NCI-H345 treated with DMSO at 0.1 percent for 48 hours (cell line): ENCODE data around the gene PTPRD.

ENCODE experiments used
- DNase-seq: peaks from one replicate; lab custom pipeline; 2025; ENCODE audit not compliant: unreplicated experiment; lab: John Stamatoyannopoulos, UW

The PTPRD gene

DNA sequence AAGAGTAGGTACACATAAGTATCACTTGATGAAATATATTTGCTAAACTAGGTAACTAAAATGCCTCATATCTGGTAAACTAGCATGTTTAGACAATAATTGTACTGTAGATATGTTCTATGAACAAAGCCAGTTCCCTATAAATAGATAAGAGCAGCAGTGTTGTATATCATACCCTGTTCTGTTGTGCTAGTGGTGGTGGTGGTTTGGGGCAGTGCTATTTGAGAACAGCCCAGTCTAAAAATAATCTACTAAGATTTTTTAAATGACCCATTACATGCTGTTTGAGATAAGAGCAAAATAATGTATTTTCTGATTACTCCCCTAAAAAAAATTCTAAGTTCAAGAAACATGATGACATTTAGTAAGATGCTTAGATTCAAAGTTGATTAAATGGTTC is 1984.0 kb downstream of the PTPRD start:
- DNase-seq = no peak

DNA sequence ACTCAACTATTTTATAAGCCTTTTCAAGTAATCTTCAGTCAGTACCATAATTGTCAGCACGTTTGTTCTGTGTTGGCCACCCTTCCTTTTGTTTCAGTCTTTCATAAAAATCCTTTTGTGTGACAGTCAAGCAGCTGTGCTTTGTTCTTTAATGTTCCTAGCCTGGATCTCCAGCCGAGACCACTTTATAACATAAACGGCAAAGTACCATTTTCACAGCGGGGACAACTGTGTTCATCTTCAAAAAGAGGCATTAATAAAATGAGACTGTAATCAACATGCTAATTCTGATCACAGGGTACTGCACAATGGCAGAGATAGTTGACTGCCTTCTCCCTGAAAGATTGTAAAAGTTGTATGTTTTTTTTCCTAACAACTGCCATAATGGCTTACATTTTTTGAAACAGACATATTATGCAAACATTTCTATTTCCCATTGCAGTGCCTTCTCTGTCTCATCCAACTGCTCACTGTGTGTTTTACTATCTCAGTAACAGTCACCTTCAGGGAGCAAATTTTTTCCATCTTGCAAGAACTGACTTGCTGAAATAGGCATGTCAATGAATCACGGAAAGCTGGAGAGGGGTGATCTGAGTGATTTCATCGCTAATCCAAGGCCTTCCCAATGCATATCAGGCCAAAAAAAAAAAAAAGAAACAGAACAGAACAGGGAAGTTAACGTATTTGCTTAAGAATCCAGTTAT is 1984.7 kb downstream of the PTPRD start:
- peak; percentile 83 for DNase-seq

DNA sequence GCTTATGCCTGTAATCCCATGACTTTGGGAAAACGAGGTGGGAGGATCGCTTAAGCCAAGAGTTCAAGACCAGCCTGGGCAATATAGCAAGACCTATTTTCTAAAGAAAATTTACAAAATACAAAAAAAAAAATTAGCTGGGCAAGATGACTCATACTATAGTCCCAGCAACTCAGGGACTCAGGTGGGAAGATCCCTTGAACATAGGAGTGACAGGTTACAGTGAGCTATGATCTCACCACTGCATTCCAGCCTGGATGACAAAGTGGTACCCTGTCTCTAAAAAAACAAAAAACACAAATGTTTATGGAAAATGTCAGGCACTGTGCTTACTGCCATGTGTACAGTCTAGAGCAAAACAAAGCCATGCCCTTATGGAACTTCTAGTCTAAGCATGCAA is 1989.9 kb downstream of the PTPRD start:
- no peak for DNase-seq

DNA sequence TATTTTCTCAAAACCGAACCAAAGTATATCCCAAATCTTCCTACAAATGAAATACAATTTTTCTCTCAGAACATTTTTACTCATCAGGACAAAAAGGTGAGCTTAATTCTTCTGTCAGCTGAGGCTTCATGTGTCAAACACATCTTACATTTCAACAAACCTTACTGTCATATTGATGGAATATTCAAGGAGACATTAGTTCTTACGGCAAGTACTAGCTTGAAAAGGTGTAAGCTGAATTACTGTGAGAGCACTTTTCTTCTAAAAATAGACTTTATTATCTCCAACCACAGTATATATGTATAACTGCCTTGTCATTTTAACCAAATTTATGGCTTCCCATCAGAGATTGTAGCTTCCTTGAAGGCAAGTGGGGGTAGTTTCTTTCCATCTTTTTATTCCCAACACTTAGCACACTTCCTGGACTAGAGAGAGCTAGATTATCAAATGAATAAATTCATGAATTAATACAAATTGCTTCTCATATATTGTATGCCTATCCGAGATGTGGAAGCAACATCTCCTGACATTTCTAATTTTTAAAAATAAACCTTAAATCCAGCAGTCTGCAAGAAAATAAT is 1990.5 kb downstream of the PTPRD start:
- DNase-seq = no peak

DNA sequence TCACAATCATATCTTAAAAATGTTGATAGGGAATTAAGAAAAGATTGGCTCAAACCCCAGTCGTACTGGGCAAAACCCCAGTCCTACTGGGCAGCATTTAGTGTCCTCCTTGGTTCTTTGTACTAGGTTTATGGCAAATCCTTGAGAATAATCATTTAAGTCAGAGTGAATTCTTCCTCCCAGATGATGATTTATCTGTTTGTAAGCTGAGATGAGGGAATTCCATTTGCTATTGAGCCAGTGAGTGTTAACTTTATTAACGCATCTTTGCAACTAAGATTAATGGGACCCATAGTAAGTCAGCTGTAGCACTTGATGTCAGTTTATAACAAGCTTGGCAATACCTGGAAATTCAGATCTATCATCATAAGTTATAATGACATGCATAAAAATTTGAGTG is 1991.4 kb downstream of the PTPRD start:
- DNase-seq = no peak

DNA sequence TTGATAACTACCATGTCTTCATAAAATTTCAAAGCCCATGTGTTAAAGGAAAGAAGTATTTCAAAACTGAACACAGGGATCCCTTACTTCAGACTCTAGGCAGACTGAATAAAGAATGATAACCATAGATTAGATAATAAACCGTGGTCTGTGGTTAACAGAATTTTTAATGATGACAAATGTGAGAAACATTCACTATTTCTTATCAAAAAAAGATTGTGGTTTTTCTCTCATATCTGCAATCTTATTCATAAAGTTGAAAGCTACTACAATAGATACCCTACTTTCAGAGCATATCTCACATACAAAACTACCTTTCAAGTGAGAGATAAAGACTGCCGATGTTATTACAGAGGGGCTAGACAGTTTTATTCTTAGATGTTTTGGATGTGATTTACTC is 1996.4 kb downstream of the PTPRD start:
- DNase-seq = no peak

DNA sequence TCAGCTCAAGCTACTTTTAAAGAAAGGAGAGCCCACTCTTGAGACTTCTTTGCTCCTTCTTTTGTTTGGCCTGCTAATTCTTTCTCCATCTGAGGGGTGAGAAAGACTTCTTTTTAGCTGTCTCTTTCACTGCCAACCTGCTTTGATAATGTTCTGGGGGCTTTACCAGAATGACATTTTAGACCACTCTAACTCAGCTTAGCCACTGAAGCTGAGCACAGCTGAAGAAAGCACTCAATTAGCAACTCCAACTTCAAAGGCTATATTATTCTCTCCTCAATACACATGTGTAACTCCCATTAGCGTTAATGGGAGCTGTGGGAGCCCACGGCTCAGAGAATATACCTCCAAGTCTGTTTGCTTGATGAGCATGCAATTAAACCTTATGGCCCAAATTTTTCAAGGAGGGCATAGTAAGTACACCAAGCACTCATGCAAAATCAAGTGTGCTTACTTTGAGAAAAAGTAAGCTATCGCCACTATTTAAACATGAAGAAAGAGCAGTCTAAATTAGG is 1997.8 kb downstream of the PTPRD start:
- no peak for DNase-seq

DNA sequence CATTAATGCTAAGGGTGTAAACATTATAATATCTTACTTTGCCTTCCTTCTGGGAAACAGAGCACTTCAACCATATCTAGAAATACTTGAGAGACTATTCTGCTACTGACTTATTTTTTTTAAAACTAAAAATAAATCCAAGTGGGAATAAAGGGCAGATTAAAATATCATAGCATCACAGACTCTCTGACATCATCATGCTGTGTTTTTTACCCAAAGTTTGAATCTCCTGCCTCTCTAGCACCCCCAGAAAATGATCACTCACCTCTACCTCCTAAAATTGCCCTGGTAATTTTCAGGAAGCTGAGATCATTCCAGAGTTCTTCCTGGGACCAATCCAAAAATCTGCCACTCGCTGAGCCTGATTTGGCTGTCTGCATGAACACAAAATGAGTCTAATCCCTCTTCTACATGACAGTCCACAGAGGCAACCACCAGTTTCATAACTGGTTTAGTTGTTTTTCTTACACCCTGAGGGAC is 1999.4 kb downstream of the PTPRD start:
- no peak for DNase-seq

DNA sequence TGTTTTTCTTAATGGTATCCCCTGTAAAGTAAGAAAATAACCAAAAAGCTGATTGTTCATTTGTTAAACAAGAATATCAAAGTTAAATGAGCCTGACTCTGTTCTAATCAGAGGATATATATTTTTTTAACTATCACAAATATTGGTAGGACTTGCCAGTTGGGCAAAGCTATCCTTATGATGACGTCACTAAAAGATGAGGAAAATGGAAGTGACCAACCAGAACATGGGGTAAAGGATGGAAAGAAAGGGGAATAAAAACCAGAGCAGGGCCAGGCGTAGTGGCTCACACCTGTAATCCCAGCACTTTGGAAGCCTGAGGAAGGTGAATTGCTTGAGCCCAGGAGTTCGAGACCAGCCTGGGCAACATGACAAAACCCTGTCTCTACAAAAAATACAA is 2001.6 kb downstream of the PTPRD start:
- DNase-seq = no peak

DNA sequence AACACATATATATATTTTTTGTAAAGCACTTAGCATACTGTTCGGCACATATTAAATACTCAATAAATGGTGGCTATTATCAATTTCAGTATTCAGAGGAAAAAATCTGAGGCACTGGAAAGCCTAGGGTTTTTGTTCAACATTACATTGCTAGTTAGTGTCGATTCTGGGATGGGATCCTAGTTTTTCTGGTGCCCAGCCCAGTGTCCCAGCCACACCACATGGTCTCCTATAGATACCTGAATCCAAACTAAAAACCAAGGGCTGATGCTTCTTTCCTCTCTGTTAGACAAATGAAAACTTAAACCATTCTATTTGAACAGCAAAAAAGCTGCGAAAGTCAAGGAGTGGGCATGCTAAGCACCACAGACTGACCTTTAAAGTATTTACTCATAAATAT is 2002.5 kb downstream of the PTPRD start:
- no peak for DNase-seq

DNA sequence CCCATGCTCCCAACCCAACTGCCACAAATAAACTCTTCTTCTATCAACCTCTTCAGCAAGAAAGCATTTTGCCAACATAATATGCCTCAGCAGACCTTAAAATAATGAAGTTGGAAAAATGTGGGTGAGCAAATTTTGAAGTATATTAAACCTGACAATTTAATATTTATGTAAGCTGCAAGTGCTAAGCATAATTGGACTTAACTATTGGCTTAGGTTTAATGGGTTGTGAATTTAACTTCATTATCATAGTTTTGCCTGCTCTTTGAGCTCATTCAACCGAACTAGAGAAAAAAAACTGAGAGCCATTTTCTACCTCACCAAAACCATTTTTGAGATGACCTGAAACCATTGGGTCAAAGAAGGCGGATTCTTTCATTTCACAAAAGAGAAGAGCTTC is 2007.7 kb downstream of the PTPRD start:
- no peak for DNase-seq

DNA sequence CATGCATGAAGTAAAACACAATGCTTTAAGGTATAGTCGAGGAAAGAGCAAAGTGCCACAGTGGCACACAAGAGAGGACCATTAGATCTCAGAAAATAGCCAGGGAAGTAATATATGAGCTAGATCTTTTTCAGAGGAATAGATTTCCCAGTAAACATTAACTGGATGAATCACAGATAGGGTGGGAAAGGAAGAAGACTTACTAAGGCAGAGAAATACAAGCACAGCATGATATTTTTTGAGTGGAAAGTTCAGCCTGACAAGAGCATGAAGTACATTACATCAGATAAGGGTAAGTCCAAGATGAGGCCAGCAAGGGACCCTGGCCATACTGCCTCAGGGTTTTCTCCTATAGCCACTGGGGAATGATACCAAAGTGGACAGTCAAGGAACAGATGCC is 2008.6 kb downstream of the PTPRD start:
- no peak for DNase-seq

DNA sequence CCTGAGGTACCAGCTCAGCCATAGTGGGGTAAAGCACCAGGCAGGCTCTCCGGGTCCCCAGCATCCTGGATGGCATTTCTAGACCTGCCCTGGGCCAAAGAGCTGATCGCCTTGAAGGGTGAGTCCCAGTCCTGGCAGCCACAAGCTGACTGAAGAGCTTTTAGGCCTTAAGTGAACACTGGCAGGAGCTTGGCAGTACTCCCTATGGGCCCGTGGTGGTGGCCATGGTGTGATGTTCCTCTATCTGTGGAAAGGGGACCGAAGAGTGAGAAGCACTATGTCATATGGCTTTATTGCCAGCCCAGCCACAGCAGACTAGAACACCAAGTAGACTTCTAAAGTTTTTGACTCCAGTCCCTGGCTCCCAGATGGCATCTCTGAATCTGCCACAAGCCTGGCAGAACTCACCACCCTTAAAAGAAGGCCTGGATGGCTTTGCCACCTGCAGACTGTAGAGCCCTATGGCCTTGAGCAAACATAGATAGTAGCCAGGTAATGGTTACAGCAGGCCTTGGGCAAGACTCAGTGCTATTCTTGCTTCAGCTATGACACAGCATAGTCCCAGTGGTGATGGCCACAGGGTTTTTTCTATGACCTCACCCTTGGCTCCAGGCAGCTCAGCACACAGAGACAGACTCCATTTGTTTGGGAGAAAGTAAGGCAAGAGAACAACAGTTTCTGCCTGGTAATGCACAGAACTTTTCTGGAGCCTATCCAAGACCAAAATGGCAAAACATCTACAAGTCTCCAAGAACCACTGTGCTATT is 2011.7 kb downstream of the PTPRD start:
- no peak for DNase-seq

DNA sequence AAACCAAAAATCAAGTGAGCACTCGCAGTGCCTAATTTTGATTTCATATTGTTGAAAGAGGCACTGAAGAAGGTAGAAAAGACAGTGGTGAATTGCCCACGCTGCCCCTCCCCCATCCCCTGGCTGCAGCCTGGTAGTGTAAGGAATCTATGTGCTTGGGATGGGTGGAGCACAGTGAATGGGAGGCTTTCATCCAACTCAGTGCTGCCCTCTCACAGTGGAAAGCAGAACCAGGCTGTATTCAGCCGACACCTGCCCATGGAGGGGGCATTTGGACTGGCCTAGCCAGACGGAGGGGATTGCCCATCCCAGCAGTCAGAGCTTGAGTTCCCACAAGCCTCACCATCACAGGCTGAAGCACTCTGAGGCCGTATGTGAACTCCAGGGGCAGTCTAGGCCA is 2012.9 kb downstream of the PTPRD start:
- no peak for DNase-seq

DNA sequence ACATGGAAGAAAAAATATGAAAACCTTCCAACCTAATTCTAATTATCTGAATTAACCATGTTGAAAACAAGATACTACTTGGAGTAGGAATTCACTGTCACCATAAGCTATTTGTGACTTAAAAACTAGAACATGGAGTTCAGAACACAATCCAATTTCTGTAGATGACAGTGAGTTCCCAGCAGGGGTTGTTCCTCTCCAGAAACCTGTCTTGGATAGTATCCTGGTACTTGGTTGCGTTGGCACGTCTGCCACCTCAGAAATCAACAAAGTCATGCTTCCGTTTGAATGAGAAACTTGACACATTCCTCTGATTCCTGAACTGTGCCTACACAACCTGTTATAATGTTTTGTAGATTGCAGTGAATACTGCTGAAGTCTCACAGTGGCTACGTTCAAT is 2023.3 kb downstream of the PTPRD start:
- no peak for DNase-seq

DNA sequence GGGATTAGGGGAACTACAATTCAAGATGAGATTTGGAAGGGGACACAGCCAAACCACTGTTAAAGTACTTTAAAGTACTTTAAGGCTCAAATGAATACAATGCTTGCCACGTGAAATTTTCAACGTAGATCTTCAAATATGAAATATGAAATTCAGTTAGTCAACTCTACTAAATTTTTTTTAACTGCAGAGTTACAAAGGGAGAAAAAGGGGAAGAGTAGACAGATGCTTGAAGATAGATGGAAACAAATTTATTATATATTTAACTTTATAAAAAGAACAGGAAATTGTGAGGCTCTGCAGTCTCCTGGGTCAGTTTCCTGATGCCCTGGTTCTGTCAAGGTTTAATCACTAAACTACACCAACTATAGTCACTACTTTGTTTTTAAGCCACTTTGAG is 2027.8 kb downstream of the PTPRD start:
- DNase-seq = no peak

DNA sequence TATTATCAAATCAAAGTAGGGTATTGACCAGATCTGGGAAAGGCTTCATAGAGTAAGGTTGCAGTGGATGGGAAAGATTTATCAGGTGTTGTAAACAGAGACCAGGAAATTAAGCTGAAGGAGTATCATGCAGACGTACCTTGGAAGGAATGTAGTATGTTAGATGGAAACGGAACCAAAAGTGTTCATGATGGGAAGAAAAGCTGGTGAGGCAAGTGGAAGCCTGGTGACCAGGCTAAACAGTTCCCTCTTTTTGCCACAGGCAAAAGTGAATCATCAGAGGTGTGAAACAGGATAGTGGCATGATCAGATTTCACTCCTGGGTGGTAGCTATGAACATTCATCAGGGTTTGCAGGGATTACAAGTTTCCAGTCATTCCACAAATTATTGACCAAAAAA is 2033.1 kb downstream of the PTPRD start:
- DNase-seq = no peak

DNA sequence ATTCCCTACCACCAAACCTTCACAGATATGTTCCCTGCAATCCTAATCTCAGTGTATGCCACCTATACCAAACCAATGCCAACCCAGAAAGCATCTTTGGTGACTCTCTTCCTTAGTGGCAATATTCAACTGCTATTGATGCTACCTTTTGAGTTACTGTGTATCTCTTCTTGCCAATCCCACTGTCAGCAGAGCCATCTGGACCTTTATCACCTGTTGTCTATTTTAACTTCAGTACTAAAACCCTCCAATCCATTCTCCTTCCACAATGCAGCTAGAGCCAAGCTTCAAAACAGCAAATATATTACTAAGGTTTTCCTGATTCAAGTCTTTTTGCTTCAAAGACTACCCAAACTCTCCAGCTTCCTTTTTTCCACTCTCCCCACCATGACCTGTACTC is 2036.1 kb downstream of the PTPRD start:
- DNase-seq = no peak

DNA sequence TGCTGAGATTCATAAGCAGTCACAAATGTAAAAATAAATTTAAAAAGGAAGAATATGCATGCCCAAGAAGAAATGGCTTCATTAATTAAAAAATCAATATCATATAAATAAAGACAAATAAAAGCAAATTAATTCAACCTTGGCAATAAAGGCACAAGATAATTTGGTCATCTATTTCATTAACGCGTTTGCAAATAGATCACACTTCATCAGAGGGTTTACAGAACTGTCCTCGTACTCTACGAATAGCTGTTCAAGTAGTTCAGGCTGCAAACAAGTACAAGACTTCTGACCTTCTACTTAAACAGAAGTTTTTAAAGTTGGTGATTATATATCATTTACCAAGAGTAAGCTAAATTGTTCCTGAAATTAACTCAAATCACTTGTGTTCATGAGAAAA is 2038.0 kb downstream of the PTPRD start:
- DNase-seq = no peak

DNA sequence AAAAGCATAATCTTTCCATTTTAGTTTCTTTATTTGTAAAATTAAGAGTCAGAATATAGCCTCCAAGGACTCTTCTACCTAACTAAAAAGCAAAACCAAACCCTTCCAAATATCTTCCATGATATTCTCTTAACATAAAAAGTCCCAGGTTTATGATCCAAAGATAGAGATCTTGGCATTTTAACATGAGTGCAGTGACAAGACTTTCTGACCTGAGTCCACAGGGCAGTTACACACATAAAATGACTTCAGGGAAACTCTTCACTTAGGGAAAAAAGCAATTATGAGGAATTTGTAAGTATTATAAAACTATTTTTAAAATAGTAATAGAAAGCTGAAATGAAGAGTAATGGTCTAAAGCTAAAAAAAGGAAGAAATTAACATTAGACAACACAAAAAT is 2040.6 kb downstream of the PTPRD start:
- no peak for DNase-seq

DNA sequence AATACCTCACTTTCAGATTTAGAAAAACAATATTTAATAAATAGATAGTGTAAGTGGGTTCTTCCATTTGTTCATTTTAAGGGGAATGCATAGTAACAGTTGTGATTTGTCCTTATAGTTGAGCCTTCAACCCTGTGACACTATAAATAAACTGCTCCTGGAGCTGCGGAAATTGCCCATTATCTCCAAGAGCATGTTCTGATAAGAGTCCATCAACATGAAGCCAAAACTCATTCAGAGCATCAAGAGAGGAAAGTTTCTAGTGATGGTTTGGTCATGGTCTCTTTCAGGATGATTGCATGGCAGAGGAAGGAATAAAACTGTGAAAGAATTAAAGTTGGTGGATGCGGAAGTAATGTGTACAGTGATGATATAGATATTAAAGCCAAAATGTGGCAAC is 2041.2 kb downstream of the PTPRD start:
- no peak for DNase-seq

DNA sequence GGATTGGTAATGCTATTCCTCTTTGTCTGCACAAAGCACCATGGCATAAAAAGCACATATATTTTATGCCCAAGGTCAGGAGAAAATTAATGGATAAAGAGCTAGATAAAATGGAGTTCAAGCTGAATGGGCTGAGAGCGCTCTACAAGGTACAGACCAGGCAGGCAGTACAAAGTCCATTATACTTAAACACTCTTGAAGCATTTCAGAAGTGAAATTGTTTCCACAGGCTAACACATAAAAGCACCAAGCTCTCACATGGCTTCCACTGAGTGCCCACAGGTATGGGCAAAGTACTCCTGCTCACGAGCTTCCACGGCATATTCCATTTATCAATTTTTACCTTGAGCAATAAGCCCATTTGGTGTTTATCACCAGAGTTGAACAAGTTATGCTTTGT is 2042.0 kb downstream of the PTPRD start:
- no peak for DNase-seq
